ENCODE results near the gene BCKDHB. TPM values are rescaled to one million over a fixed set of nuclear protein-coding genes. Genes with fewer than 3 reads are reported as not detected.

BCKDHB gene
- total RNA-seq, 1 experiment from 2014 or later, result 24.3 TPM

- DNase-seq (ENCODE audit: low spot score), result no peak
- CTCF ChIA-PET, result no interaction called here
- no peaks in the 10 kb centered on the region for H3K4me1 Mint-ChIP-seq
- POLR2A ChIA-PET, result no interaction called here
- no peak overlapping the region for H3K4me3 Mint-ChIP-seq
- no peak for ATAC-seq
- no peaks in the 10 kb centered on the region for H3K9me3 Mint-ChIP-seq
- no peaks in the 10 kb centered on the region for H3K36me3 Mint-ChIP-seq
- H3K27ac Mint-ChIP-seq, result no peak overlapping the region
- TF ChIP-seq ZNF512 (CRISPR knock-in tag; IDR thresholded peaks at IDR 0.05; ENCODE audit: borderline replicate concordance) (no peak), IRF1 (CRISPR knock-in tag; IDR thresholded peaks at IDR 0.05) (no peak), SMAD3 (CRISPR knock-in tag; IDR thresholded peaks at IDR 0.05; ENCODE audit: borderline replicate concordance) (no peak), STAT6 (CRISPR knock-in tag; conservative IDR thresholded peaks at IDR 0.05; ENCODE audit: low read depth) (no peak), NFYB (CRISPR knock-in tag; conservative IDR thresholded peaks at IDR 0.05; ENCODE audit: low read depth) (no peak)
- H3K27me3 Mint-ChIP-seq (ENCODE audit: low read depth), result no peaks in the 10 kb centered on the region
Observed at GRCh38 chr6:80280262-80281010, 174.0 kb downstream of the BCKDHB start.

- no peak for ATAC-seq
- DNase-seq (ENCODE audit: low spot score), result no peak
Observed at GRCh38 chr6:80282913-80283554, 176.6 kb downstream of the BCKDHB start.

GRCh38 chr6:80287112-80287511 lies 180.6 kb downstream of the BCKDHB start:
- peak overlapping the region; percentile 68; the same call in 1 of the 2 replicates for H3K27ac Mint-ChIP-seq
- no peak for TF ChIP-seq ATF3 (CRISPR knock-in tag; conservative IDR thresholded peaks at IDR 0.05)
- TF ChIP-seq CTCF (IDR thresholded peaks at IDR 0.05), result no peak
- no peak for TF ChIP-seq JUN (CRISPR knock-in tag; IDR thresholded peaks at IDR 0.05)
- no peak for TF ChIP-seq TCF7 (CRISPR knock-in tag; IDR thresholded peaks at IDR 0.05; ENCODE audit: low read depth)
- TF ChIP-seq FOXP1 (CRISPR knock-in tag; IDR thresholded peaks at IDR 0.05; ENCODE audit: borderline replicate concordance), result no peak
- TF ChIP-seq FOXJ3 (CRISPR knock-in tag; IDR thresholded peaks at IDR 0.05; ENCODE audit: borderline replicate concordance), result no peak
- no peak for TF ChIP-seq CREB1 (CRISPR knock-in tag; IDR thresholded peaks at IDR 0.05)
- TF ChIP-seq TP53 (CRISPR knock-in tag; IDR thresholded peaks at IDR 0.05), result no peak
- no peak for TF ChIP-seq MAX (CRISPR knock-in tag; IDR thresholded peaks at IDR 0.05)
- TF ChIP-seq EMX1 (CRISPR knock-in tag; IDR thresholded peaks at IDR 0.05), result no peak

More at GRCh38 chr6:80282913-80283554, 176.6 kb downstream of the BCKDHB start:
- Mint-ChIP-seq H3K27me3 (ENCODE audit: low read depth) (no peaks in the 10 kb centered on the region), H3K27ac (peak overlapping the region; percentile 34; the same call in 1 of the 2 replicates), H3K36me3 (no peaks in the 10 kb centered on the region), H3K4me3 (no peak overlapping the region), H3K4me1 (peaks cover 6% of the 10 kb centered on the region), H3K9me3 (no peaks in the 10 kb centered on the region)
- CTCF ChIA-PET, result no interaction called here
- no peak for TF ChIP-seq ZBTB43 (CRISPR knock-in tag; IDR thresholded peaks at IDR 0.05)
- TF ChIP-seq SOX15 (CRISPR knock-in tag; IDR thresholded peaks at IDR 0.05), result no peak
- TF ChIP-seq ZNF416 (CRISPR knock-in tag; IDR thresholded peaks at IDR 0.05), result no peak
- no peak for TF ChIP-seq PREB (CRISPR knock-in tag; IDR thresholded peaks at IDR 0.05; ENCODE audit: borderline replicate concordance)
- POLR2A ChIA-PET, result no interaction called here

More at GRCh38 chr6:80287112-80287511, 180.6 kb downstream of the BCKDHB start:
- Mint-ChIP-seq H3K9me3 (peaks cover 17% of the 10 kb centered on the region), H3K36me3 (peaks cover 17% of the 10 kb centered on the region), H3K4me3 (no peak overlapping the region), H3K27me3 (ENCODE audit: low read depth) (no peaks in the 10 kb centered on the region), H3K4me1 (peaks cover 6% of the 10 kb centered on the region)
- POLR2A ChIA-PET, result no interaction called here
- DNase-seq (ENCODE audit: low spot score) (no peak), ATAC-seq (no peak)
- CTCF ChIA-PET, result no interaction called here

All from WTC11 (cell line).